Stimulated activated CD4-positive, alpha-beta T cell treated with anti-CD3 and anti-CD28 coated beads, Interleukin-1b, Interleukin-23, amount 100 ng/mL, for 1 hour (primary cell): ENCODE measurements around the gene B3GNT2.

Experiments used
- DNase-seq, 2 donors: peaks; one replicate each; pipeline ENCODE4 v3.0.0-alpha.2; 2020; ENCODE audit warnings: low read depth in 2 of 2

B3GNT2 gene

DNA sequence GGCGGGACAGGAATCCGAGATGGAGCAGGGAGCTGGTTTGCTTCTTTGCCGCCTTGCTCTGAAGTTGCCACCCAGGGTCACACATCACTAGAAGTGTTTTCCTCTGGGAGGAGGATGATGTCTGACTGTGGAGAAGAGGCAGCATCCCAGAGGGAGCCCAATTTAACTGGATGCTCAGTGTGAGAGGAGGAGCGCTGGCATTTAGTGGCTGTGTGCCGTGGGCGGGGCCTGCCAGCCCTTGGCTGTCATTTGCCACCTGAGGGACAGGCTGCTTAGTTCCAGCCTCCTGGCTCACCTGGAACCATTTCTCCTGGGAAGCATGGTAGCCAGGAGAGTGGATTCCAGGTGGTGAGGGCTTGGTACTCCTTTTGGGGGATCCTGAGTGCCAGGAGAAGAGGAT lies 9.6 kb downstream of the B3GNT2 start:
- DNase-seq, result no peak

DNA sequence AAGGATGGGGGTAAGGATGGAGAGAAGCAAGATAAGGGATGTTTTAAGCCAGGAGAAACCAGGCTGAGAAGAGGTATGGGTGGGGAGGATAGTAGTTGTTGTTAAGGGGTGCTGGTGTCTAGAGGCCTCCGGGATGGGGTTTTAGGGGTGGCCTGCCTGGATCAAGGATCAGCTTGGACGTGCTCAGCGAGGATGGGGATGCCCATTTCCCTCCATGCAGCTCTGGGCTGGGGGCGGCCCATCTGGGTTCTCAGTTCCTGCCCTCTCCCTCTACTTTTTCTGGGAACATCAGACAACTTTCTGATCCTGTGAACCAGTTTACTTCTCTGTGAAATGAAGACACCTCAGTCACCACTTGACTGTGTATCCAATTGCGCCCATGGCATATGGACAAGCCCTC lies 10.1 kb downstream of the B3GNT2 start:
- no peak for DNase-seq

DNA sequence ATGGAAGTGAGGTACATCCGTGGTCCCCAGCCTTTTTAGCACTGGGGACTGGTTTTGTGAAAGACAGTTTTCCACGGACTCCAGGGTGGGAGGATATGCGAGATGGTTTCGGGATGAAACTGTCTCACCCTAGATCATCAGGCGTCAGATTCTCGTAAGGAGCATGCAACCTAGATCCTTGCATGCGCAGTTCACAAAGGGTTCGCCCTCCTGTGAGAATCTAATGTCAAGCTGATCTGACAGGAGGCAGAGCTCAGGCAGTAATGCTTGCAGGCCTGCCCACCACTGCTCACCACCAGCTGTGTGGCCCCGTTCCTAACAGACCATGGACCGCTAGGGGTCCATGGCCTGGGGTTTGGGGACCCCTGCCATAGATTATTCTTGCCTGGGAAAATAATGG lies 11.6 kb downstream of the B3GNT2 start:
- no peak for DNase-seq

DNA sequence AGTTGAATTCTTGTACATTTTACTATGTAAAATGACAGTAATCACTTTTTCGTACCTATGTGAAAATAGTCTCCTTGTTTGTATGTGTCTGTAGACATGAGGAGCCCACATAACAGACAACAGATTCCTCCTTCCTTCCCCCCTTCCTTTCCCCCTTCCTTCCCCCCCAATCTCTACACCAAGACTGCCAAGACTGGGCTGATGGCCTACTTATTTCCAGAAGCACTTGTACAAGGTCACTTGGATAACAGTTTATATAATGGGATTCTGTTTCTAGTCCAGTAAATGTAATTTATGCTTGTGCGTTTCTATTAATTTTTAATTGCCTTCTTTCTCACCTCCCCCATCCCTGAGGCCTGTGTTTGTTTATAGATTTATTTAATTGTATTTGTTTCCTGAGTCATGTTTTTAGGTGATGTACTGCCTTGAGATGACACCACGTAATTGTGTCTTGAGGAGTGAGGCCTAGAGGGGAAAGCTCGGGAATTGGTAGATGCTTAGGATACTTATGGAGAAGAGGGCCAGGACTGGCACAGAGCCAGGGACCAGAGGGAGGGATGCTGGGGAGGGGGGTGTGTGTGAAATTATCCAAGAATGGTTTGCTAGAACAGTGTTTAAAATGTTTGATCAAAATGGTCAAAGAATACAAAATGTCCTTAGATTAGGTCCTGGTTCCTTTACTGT lies 12.3 kb downstream of the B3GNT2 start:
- DNase-seq, result no peak

DNA sequence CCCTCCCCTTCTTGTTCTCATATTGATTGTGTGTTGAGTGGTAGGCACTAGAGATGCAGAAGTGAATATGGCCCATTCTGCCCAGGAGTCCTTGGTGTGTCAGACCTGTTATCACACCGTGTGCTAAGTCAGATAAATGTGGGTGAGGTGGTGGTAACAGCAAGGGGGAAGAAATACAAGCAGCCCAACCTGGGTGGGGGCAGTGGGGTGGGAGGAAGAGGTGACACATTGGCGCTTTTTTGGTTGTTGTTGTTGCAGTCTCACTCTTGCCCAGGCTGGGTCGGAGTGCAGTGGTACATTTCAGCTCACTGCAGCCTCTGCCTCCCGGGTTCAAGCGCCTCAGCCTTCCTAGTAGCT lies 12.8 kb downstream of the B3GNT2 start:
- DNase-seq, result no peak

DNA sequence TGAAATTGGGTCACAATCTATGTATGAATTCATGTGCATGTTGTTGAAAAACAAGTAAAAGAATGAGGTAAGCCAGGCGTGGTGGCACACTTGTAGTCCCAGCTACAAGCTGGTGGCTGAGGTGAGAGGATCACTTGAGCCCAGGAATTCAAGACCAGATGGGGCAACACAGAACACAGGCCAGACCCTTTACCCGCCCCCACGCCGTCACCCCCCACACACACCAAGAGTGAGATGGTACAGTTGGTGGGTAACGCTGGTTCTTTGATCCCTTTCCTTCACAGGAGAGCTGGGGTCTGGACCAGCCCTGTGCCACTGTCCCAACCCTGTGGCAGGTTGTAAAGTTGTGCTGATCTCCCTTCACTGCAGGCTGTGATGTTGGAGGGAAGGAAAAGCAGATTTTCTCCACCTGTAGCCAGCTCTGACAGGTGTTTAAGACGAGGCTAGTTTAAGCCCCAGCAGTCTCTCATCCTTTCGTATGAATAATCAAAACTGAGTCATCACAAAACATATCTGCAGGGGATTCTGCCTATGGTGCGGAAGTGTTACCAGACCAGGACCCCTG lies 13.6 kb downstream of the B3GNT2 start:
- no peak for DNase-seq

DNA sequence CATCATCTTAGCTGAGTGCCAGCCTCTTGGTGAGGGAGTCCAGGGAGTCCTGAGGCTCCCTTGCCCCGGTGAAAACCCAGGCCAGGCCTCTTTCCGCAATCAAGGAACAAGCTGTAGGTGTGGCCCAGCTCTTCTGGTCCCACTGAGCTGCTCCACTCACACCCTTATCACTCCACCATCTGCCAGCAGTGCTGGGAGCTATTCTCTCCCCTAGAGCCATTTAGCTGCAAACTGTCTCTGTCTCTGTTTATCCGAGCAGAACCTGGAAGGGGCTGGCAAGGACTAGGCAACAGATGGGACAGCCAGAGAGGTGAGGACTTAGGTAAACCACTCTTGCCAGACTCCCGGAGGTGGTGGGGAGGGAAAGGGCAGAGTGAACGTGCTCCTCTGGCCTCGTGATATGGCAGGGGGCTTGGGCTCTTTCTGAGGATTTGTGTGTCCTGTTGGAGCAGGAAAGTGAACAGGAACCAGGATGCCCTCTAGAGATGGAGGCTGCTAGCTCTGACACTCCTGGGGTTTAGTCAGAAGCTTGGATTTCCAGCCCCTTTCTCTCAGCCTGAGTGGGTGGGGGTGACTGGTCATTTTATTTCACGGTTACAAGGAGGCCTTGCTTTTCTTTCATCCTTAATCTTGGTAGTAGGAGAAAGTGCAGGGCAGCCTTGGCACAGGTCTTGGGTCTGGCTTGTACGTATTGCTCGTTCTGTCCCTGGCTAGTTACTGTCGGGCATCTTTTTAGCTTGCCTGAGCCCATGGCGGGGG lies 19.6 kb downstream of the B3GNT2 start:
- no peak for DNase-seq

DNA sequence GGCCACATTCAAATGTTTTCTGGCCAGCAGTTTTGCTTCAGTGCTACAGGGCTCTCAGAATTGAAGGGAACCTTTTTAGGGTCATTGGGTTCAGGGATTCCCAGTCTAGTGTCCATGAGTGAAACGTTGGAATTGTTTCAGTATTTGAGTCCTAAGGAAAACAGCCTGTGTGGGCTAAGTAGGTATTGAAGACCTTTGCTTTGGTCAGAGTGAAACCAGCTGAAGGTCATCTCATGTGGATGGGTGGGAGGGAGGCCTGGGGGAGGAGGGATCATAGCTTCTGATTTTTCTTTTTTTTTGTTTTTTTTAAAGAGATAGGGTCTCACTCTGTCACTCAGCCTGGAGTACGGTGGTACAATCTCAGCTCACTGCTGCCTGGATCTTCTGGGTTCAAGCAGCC lies 20.2 kb downstream of the B3GNT2 start:
- no peak for DNase-seq

DNA sequence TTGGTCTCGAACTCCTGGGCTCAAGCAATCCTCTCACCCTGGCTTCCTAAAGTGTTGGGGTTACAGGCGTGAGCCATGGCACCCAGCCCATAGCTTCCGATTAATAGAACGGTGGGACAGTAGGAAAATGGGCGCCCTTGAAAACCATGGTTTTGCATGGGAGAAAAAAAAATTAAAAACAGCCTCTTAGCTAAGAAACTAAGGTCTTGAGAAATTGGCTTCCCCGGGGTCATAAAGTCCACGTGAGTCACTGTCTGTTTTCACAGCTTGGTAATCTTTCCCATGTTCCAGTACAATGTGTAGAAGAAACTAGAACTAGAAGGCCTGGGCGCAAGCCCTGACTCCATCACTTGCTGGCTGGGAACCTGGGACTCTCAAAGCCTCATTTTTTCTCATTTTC lies 20.7 kb downstream of the B3GNT2 start:
- DNase-seq, result no peak

DNA sequence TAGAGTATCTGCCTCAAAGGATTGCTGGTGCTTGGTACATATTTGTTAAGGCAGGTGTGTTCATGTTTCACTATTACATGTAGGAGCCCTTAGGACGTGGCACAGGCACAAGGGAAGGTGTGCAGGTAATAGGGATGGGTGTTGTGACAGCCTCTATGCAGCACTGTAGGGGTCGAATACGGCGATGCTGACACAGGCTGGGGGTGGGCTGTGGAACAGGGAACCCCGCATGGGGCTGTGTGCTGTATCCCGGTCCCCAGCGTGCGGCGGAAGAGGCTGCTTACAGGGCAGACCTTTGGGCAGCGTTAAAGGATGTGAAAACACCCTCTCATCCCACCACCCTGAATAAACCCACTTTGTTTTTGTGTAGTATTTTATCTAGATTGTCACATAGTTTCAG lies 21.5 kb downstream of the B3GNT2 start:
- no peak for DNase-seq

DNA sequence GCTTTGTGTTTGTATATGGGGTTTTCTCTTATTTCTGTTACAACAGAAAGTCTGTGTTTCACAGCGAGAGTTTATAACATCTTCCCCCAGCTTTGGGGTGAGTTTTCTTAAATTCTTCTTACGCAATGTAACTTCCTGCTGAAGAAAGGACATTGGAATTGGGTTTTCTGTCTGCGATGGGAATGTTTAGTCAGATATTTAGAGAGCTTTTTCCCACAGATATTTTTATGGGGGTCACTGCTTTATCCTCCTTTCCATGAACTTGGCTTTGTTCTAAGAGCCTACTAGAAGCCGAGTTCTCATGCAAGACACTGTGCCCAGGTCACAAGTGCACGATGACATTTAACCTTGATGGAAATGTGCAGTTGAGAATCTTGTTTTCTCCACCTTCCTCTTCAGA lies 22.1 kb downstream of the B3GNT2 start:
- no peak for DNase-seq

DNA sequence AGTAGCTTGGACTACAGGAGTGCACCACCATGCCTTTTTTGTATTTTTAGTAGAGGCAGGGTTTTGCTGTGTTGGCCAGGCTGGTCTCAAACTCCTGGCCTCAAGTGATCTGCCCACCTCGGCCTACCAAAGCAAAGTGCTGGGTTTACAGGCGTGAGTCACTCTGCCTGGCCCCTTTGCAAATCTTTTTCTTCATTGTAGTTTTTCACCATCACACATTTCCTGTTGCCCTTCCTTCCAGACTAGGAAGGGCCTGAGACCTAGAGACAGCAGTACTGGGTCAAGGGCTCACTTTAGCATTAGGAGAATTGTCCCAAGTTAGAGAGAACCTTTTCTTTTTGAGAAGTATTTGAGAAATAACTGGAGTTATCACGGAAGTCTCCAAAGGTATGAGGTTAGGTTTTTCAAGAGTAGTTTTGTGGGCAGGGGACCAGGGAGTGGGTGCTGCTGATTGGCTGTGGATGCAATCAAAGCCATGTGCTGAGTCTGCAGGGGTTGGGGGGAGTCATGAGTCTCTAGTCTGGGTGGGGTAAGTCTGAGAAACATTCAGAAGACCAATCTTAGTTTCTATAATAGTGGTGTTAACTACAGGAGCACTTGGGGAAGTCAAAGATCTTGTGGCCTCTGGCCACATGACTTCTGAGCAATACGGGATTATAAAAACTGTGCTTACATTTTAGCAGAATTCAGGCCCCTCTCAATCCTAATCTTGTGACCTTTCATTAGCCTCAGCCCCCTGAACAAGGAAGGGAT lies 23.7 kb downstream of the B3GNT2 start:
- DNase-seq, result no peak

DNA sequence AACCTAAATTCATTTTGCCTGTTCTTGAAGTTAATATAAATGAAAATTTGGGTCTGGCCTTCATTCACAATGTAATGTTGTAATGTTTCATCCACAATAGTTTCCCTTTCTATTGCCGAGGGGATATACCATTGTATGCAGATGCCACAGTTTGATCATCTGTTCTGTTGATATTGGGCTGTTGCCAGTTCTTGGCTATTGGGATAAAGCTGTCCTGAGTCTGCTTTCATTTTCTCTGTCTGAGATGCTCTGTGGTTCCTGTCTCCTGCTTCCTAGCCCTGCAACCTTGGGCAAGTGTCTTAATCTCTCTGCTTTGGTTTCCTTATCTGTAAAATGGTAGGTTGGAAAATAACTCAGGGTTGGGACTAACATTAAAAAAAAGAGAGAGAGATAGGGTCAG lies 25.2 kb downstream of the B3GNT2 start:
- no peak for DNase-seq

DNA sequence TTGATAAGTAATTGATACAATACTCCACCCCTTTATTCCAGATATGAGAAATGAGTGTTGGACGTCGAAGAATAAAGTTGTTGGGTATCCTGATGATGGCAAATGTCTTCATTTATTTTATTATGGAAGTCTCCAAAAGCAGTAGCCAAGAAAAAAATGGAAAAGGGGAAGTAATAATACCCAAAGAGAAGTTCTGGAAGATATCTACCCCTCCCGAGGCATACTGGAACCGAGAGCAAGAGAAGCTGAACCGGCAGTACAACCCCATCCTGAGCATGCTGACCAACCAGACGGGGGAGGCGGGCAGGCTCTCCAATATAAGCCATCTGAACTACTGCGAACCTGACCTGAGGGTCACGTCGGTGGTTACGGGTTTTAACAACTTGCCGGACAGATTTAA lies 26.3 kb downstream of the B3GNT2 start:
- DNase-seq, result no peak

DNA sequence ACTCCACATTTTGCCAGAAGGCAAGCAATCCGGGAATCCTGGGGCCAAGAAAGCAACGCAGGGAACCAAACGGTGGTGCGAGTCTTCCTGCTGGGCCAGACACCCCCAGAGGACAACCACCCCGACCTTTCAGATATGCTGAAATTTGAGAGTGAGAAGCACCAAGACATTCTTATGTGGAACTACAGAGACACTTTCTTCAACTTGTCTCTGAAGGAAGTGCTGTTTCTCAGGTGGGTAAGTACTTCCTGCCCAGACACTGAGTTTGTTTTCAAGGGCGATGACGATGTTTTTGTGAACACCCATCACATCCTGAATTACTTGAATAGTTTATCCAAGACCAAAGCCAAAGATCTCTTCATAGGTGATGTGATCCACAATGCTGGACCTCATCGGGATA lies 26.8 kb downstream of the B3GNT2 start:
- no peak for DNase-seq

DNA sequence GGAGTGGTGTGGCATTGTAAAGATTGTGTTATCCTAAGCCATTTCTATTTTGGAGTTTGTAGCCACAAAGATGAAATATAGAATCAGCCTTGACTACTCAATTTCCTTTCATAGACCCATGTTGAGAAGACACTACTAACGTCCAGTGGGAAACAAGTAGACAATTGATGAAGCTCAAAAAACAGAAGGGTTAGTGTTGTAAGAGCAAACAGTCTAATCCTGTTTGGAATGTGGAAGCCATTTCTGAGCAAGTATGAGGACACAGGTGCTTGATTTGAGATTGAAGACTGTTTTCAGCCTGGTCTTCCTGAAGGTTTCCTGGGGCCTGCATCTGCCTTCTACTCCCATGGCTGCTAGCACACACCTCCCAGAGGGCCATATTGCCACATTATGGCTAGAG lies 29.1 kb downstream of the B3GNT2 start:
- no peak for DNase-seq

DNA sequence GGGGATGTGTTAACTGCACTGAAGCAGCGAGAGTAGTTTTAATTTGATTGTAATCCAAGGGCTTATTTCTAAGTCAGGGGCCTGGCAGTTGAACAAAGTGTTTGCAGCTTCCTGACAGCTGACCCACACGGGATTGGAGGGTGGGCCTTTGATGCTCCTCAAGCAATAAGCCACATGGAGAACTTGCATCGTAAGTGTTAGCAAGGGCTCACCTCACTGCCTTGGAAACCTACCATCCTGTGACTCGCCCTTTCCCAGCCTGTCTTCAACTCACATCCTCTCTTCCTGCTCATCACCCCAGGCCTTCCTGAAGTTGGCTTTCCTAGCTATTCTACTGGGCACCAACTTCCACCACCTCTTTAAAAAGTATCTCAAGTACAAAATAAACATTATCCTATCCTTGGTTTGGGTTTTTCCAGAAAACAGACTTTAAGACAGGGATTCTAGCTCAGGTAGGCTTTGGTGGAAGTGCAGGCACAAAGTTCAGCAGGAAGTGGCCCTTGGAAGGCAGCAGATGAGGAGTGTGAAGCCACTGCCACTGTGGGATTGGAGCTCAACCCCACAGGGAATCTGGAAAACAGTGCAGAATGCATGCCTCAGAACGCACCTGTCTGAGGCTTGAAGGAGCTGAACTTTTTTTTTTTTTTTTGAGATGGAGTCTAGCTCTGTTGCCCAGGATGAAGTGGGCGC lies 31.6 kb downstream of the B3GNT2 start:
- no peak for DNase-seq

DNA sequence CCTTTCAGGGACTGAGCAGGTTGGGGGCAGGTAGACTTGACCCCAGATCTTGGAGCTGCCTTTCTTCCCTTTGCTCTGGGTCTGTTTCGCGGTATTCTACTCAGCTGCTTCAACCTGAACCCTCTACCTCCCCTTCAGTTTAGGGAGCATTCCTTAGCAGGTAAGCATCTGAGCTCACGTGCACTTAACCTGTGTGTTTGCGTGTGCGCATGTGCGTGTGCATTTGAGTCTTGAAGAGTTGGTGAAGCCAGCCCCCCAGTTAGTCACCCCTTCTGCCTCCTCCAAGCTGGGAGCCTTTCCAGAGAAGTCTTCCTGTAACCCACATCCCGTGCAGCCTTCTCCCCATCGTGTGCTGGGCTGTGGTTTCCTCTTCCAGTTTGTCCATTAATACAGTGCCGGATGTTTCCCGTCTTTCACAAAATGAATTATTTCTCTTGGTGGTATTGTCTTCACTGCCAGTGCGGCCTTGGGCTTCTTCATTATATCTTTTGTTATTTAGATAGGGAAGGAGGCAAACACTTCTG lies 33.2 kb downstream of the B3GNT2 start:
- no peak for DNase-seq

DNA sequence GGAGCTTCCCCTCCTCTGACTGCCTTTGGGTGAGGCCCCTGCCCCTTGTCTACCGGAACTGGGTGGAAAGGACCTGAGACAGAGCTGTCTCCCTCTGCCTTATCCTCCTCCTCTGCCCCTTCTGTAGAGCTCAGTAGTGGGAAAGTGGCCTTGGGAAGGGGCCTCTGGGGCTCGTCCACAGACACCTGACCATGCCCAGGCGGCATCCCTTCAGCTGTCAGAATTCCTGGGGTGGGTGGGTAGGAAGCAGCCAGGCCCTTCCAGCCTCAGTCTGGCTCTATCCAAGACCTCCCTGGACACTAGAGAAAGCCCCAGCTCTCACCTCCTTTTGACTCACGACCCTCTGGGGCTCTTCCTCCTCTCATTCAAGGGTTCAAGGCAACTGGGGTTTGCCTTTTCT lies 35.6 kb downstream of the B3GNT2 start:
- DNase-seq, result no peak

DNA sequence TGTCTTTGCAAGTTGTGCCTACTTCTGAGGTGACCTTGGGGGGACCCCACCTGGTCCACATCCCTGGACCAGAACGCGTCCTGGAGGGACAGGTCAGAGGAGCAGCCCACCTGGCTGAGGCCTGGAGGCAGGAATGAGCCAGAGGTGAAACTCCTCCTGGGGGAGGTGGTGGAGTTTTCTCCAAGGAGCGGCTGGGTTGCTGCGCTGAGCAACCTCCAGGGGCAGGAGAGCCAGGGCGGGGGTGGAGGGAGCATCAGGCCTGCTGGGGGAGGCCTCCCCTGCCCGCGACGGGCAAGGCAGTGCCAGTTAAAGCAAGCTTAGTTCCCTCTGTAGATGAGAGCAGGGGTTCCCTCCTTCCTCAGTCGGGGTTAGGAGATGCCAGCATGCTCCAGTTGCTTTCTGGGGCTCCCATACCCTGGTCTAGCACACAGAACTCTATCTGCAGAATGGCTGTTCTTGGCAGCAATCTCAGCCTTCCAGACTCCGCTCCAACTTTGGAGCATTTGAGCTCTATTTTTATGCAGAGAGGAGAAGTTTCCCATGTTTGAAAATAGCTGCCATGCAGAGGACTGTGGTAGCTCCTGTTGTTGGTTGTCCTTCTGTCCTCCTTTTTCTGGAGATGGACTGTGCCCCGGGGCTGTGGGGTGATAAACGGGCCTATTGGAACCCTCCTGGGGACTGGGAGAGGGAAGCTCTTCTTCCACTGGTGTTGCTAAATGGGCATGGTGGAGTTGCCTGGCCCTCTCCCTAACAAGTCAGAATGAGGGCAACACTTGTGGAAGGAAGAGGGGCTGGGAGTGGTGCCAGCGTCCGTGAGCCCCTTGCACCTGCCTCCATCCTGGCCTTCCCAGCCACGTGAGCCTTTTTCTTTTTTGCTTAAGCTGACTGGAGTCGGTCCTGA lies 39.1 kb downstream of the B3GNT2 start:
- no peak for DNase-seq

DNA sequence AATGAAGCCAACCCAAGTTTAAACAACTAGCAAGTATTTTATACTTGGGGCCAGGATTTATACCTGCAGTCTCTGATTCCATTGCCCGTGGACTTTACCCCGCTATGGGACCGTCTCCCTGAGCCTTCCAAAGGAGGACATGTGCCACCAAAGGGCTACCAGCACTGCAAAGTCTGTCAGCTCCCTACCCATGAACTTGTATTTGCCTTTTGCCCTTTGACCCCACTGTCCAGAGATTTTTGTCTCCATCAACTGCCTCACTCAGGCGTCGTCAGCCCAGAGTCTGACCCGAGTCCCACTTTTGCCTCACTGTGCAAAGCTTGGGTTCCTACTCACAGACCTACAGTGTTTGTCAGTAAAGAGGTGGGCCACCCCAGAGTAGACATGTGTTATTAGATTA lies 40.6 kb downstream of the B3GNT2 start:
- no peak for DNase-seq
